Measurements from ENCODE around the gene SSPN. TPM values are rescaled to one million over a fixed set of nuclear protein-coding genes. Genes with fewer than 3 reads are reported as not detected.

The SSPN gene
- total RNA-seq, 3 donors from 2014 or later: 12.8 to 42.7 (median 19.0) TPM

- Histone ChIP-seq H3K4me1 (ENCODE audit: low read depth) (no peaks in the 10 kb centered on the region), H3K4me3 (no peak overlapping the region), H3K36me3 (ENCODE audit: low read depth) (no peaks in the 10 kb centered on the region), H3K9me3 (no peaks in the 10 kb centered on the region)
- ATAC-seq (no peak), DNase-seq (no peak)
- intact Hi-C loops (cut with DNase I, micrococcal nuclease): no loop called here
- no peak for TF ChIP-seq CTCF (IDR thresholded peaks at IDR 0.05)
Observed at GRCh38 chr12:26188127-26188526, 7.2 kb upstream of the SSPN start.

- H3K9me3 ChIP-seq: no peaks in the 10 kb centered on the region
- no peak for TF ChIP-seq CTCF (IDR thresholded peaks at IDR 0.05)
- DNase-seq: no peak
- intact Hi-C loops (cut with DNase I, micrococcal nuclease): no loop called here
- H3K36me3 ChIP-seq (ENCODE audit: low read depth): no peaks in the 10 kb centered on the region
- no peak overlapping the region for H3K4me3 ChIP-seq
- peak; percentile 83 for ATAC-seq
- H3K4me1 ChIP-seq (ENCODE audit: low read depth): no peaks in the 10 kb centered on the region
Observed at GRCh38 chr12:26188641-26189040, 6.7 kb upstream of the SSPN start.

GRCh38 chr12:26192142-26192541, 3.2 kb upstream of the SSPN start:
- no peaks in the 10 kb centered on the region for H3K36me3 ChIP-seq (ENCODE audit: low read depth)
- intact Hi-C loops (cut with DNase I, micrococcal nuclease): no loop called here

GRCh38 chr12:26193539-26193938, 1.8 kb upstream of the SSPN start:
- Histone ChIP-seq H3K36me3 (ENCODE audit: low read depth) (no peaks in the 10 kb centered on the region), H3K9me3 (no peaks in the 10 kb centered on the region), H3K4me1 (ENCODE audit: low read depth) (no peaks in the 10 kb centered on the region), H3K4me3 (no peak overlapping the region)
- ATAC-seq: no peak
- intact Hi-C loops (cut with DNase I, micrococcal nuclease): no loop called here
- no peak for TF ChIP-seq CTCF (IDR thresholded peaks at IDR 0.05)
- DNase-seq: no peak

More at GRCh38 chr12:26192142-26192541, 3.2 kb upstream of the SSPN start:
- H3K4me3 ChIP-seq: no peak overlapping the region
- no peaks in the 10 kb centered on the region for H3K4me1 ChIP-seq (ENCODE audit: low read depth)
- H3K9me3 ChIP-seq: no peaks in the 10 kb centered on the region
- no peak for TF ChIP-seq CTCF (IDR thresholded peaks at IDR 0.05)
- ATAC-seq: no peak
- DNase-seq: no peak

- no peaks in the 10 kb centered on the region for H3K9me3 ChIP-seq
- peak overlapping the region; percentile 34 for H3K4me3 ChIP-seq
- intact Hi-C loops (cut with DNase I, micrococcal nuclease): no loop called here
- peak; percentile 67 to 73 (median 70) for DNase-seq
- H3K36me3 ChIP-seq (ENCODE audit: low read depth): no peaks in the 10 kb centered on the region
- no peaks in the 10 kb centered on the region for H3K4me1 ChIP-seq (ENCODE audit: low read depth)
- ATAC-seq: peak; percentile 85
- no peak for TF ChIP-seq CTCF (IDR thresholded peaks at IDR 0.05)
Observed at GRCh38 chr12:26195641-26196420, 458 bp downstream of the SSPN start.

GRCh38 chr12:26196421-26196716, 996 bp downstream of the SSPN start:
- intact Hi-C loops (cut with DNase I, micrococcal nuclease): no loop called here
- no peaks in the 10 kb centered on the region for H3K36me3 ChIP-seq (ENCODE audit: low read depth)
- H3K4me1 ChIP-seq (ENCODE audit: low read depth): no peaks in the 10 kb centered on the region
- TF ChIP-seq CTCF (IDR thresholded peaks at IDR 0.05): no peak
- ATAC-seq (peak; percentile 6), DNase-seq (no peak)
- H3K9me3 ChIP-seq: no peaks in the 10 kb centered on the region
- no peak overlapping the region for H3K4me3 ChIP-seq

Measured in mucosa of descending colon (tissue), 3 donors.